Breast epithelium (tissue), 3 donors: ENCODE results near the gene STAT4.

Experiments used
- CTCF ChIP-seq, 3 donors: fragments of 450-650 bp; IDR thresholded peaks; one replicate each; pipeline ENCODE4 v1.5.1; 2016 to 2017; ENCODE audit warnings: antibody characterized with exemption in 3 of 3, mild to moderate bottlenecking in 3 of 3, moderate library complexity in 3 of 3
- POLR2AphosphoS5 ChIP-seq, 3 donors: sonication (generic); formaldehyde crosslinking; IDR thresholded peaks; one replicate each; pipeline ENCODE4 v1.6.1; 2017; ENCODE audit warnings: antibody characterized with exemption in 3 of 3

GRCh38 chr2:191178806-191179514 is 28.2 kb upstream of the STAT4 start:
- TF ChIP-seq CTCF (IDR thresholded peaks at IDR 0.05) = no peak
- peak in 2 of 3 donors; percentile 64 to 72 for TF ChIP-seq POLR2AphosphoS5 (IDR thresholded peaks at IDR 0.05)
